ENCODE results near the gene PRRC2A.

Gene PRRC2A

DNA sequence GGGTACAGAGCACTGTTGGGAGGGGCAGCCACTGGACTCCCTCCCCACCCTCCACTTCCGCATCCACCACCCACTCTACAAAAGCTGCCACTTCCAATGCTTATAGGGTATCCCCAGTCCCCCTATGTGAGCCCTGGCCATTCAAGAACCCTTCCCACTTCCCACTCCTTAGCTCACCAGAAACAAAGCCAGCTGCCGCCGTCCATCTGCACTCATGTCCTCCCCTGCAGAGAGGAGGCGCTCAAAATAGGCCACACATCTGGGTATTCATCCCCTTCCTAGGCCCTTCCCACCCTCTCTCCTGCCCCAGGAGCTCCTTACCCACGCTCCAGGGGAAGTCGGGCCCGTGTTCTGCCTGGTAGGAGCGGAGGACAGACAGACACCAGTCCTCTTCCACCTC, 66.8 kb downstream of the PRRC2A start:
- Histone ChIP-seq H3K27me3 (replicated peaks; ENCODE audit: control insufficient read depth, insufficient read depth, low read length, poor library complexity, severe bottlenecking) (no peaks in the 10 kb centered on the region), H3K36me3 (ENCODE audit: control insufficient read depth, insufficient read depth, low read length) (peaks cover 60% of the 10 kb centered on the region), H3K9me3 (ENCODE audit: control insufficient read depth, low read length) (no peaks in the 10 kb centered on the region), H3K27ac (ENCODE audit: insufficient read depth, low read length, poor library complexity, severe bottlenecking) (no peak overlapping the region), H3K4me3 (ENCODE audit: insufficient read depth, low read depth, low read length, poor library complexity, severe bottlenecking) (no peak overlapping the region), H3K4me1 (ENCODE audit: control insufficient read depth, insufficient read depth, low read length, poor library complexity, severe bottlenecking) (no peaks in the 10 kb centered on the region)
- DNase-seq, result no peak

Measured in effector memory CD4-positive, alpha-beta T cell (primary cell).